ENCODE data around the gene LETM1. TPM values are rescaled to one million over a fixed set of nuclear protein-coding genes. Genes with fewer than 3 reads are reported as not detected.

Gene LETM1
- total RNA-seq, 2 experiments from 2014 or later: 44.0 to 45.8 TPM

DNA sequence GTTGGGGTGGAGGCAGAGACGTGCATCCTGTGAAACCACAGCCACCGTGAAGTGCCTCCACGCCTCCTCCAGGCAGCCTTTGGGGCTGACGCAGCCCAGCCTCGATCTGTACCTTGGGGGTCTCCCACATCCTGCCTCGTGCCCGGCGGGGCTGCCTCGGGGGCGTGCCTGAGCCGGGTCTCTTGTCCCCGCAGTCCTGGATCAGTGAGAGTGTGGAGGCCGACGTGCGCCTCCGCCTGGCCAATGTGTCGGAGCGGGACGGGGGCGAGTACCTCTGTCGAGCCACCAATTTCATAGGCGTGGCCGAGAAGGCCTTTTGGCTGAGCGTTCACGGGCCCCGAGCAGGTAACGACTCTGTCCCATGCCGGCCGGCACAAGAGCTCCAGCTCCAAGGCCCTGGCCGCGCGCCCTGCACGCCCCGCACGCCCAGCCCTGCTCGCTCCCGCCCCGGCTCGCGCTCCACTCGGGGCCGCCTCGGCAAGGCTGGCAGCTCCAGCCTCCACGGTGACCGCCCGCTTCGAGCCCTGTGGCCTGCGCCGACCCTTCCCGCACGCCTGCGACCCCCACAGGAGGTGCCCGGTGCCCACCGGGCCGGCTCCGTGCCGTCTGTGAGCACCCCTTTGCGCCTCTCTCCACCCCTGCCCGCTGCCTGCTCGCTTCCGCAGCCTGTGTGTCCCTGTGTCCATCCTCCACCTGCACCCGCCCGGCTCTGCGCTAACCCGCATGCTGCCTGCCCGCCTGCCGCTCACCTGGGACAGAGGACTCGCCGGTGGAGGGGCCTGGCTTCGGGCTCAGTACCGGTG, 53.0 kb downstream of the LETM1 start:
- Mint-ChIP-seq H3K27me3 (no peaks in the 10 kb centered on the region), H3K4me3 (no peak overlapping the region), H3K9me3 (no peaks in the 10 kb centered on the region), H3K36me3 (no peaks in the 10 kb centered on the region), H3K4me1 (no peaks in the 10 kb centered on the region), H3K27ac (no peak overlapping the region)
- no peak for ATAC-seq (ENCODE audit: low read depth)
- DNase-seq: no peak
- POLR2A ChIA-PET: no interaction called here

DNA sequence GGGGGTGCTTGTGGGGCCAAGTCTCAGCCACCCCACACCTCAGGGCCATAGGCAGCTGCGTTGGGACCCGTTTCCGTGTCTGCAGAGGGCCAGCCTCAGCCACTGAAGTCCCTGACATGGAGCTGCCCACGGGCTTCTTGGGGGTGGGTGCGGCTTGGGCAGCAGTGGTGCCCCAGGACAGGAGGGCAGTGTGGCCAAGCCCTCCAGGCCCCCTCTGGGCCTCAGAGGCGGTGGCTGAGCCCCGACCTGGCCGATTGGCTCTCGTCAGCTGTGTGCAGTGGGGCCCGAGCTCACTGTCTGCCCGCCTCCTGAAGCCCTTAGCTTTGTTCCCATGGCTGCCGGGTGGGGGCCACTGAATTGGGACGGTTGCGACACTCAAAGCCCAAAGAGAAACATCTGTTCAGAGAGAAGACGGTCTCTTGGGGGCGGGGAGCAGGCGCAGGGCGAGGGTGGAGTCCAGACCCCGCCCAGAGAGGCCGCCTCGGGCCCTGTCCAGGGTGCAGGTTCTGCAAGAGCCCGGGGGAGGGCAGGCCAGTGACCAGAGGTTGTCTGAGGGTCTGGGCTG, 53.7 kb downstream of the LETM1 start:
- DNase-seq (no peak), ATAC-seq (ENCODE audit: low read depth) (no peak)
- Mint-ChIP-seq H3K4me1 (no peaks in the 10 kb centered on the region), H3K36me3 (no peaks in the 10 kb centered on the region), H3K9me3 (no peaks in the 10 kb centered on the region), H3K27me3 (no peaks in the 10 kb centered on the region), H3K4me3 (no peak overlapping the region), H3K27ac (no peak overlapping the region)
- POLR2A ChIA-PET: no interaction called here

DNA sequence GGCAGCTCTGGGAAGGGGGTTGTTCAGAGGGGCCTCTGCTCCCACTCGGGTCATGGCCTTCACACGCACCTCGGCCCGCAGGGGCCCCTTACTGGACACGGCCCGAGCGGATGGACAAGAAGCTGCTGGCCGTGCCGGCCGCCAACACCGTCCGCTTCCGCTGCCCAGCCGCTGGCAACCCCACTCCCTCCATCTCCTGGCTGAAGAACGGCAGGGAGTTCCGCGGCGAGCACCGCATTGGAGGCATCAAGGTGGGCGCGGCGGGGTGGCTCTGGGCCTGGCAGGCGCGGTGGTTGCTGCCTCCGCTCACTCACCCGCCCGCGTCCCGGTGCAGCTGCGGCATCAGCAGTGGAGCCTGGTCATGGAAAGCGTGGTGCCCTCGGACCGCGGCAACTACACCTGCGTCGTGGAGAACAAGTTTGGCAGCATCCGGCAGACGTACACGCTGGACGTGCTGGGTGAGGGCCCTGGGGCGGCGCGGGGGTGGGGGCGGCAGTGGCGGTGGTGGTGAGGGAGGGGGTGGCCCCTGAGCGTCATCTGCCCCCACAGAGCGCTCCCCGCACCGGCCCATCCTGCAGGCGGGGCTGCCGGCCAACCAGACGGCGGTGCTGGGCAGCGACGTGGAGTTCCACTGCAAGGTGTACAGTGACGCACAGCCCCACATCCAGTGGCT, 54.5 kb downstream of the LETM1 start:
- Mint-ChIP-seq H3K27ac (no peak overlapping the region), H3K27me3 (peaks cover 4% of the 10 kb centered on the region), H3K4me1 (no peaks in the 10 kb centered on the region), H3K9me3 (no peaks in the 10 kb centered on the region), H3K36me3 (no peaks in the 10 kb centered on the region), H3K4me3 (no peak overlapping the region)
- POLR2A ChIA-PET: no interaction called here
- ATAC-seq (ENCODE audit: low read depth): no peak
- DNase-seq: no peak

DNA sequence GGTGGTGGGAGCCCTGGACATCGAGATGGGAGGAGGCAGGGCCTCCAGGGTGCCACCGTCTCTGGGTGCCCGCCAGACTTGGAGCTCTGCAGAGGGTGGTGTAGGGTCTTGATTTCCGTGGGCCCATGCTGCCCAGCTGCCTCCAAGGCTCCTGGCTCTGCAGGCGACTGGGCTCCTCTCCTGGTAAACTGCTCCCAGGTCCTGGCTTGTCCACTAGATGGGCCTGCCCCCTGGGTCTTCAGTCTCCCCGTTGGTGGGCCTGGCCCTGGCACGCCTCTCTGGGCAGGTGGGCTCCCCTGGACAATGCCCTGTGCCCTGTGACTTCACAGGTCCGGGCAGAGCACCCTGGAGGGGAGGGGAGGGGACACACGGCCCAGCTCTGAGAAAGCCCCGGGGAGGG, 55.2 kb downstream of the LETM1 start:
- POLR2A ChIA-PET: no interaction called here
- no peak for DNase-seq
- Mint-ChIP-seq H3K27ac (no peak overlapping the region), H3K36me3 (no peaks in the 10 kb centered on the region), H3K4me1 (no peaks in the 10 kb centered on the region), H3K4me3 (no peak overlapping the region), H3K9me3 (no peaks in the 10 kb centered on the region), H3K27me3 (peaks cover 10% of the 10 kb centered on the region)
- no peak for ATAC-seq (ENCODE audit: low read depth)

DNA sequence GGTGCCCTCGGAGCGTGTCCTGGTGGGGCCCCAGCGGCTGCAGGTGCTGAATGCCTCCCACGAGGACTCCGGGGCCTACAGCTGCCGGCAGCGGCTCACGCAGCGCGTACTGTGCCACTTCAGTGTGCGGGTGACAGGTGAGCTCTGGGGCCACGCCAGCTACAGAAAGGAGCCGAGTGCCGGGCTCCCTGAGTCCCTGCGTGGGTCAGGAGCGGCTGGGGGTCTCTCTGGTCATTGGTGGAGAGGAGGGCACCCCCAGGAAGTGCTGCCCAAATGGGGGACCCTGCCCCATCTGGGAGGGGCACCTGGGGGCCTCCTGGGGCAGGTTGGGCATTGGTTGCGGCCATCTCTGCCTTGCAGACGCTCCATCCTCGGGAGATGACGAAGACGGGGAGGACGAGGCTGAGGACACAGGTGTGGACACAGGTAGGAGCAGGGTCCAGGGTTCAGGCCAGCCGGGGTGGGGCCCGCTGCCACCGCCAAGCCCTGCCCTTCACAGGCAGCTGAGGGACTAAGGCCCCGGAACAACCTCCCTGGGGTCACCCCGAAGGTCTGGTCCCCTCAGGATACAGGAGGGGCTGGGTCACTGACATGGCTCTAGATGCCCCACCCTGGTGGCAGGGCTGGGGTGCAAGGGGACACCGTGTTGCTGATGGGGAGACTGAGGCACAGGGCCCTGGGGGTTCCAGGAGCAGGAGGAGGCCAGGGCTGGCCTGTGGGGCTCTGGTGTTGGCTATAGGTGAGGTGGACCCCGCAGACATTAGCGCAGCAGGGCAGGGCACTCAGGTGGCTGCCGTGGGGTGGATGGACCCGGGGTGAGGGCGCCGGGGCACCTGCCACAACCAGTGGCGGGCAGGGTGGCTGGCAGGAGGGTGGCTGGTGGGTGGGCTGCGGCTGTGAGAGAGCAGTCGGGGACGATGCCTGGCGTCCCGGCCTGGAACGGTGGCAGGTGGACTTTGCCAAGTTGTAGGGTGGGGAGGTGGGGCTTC, 56.3 kb downstream of the LETM1 start:
- DNase-seq (no peak), ATAC-seq (ENCODE audit: low read depth) (no peak)
- POLR2A ChIA-PET: no interaction called here
- H3K36me3 Mint-ChIP-seq: no peaks in the 10 kb centered on the region
- H3K9me3 Mint-ChIP-seq: no peaks in the 10 kb centered on the region
- H3K27me3 Mint-ChIP-seq: peaks cover 14% of the 10 kb centered on the region
- H3K4me3 Mint-ChIP-seq: no peak overlapping the region
- no peaks in the 10 kb centered on the region for H3K4me1 Mint-ChIP-seq
- no peak overlapping the region for H3K27ac Mint-ChIP-seq

DNA sequence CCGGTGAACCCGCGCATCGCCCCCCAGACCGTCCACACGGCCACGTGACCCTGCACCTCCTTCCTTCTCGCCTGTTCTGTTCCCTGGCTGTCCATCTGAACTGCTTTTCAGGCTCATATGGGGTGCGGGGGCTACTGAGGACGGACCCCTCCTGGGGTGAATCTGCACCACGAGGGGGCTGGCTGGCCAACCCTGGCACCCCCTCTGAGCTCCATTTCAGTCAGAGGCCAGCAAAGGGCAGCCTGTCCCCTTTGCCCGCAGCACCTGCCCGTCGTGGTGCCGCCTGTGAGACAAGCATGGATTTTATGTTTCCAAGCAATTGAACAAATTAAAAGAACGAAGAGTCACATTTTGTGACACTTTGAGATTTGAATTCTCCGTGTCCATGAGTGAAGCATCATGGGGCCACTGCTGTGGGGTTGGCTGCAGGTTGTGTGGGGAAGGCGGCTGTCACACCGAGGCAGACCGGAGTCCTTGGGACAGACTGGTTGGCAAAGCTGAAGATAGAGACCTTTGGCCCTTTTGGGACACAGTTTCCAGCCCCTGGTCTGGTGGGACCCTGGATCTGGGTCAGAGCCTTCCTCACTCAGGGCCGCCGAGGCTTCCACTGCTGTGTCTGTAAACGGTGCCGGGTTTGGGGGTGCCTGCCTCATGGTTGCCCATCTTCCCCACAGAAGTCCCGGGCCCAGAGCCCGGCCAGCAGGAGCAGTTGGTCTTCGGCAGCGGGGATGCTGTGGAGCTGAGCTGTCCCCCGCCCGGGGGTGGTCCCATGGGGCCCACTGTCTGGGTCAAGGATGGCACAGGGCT, 57.2 kb downstream of the LETM1 start:
- H3K9me3 Mint-ChIP-seq: no peaks in the 10 kb centered on the region
- DNase-seq (no peak), ATAC-seq (ENCODE audit: low read depth) (no peak)
- H3K27me3 Mint-ChIP-seq: peaks cover 14% of the 10 kb centered on the region
- no peaks in the 10 kb centered on the region for H3K4me1 Mint-ChIP-seq
- H3K36me3 Mint-ChIP-seq: no peaks in the 10 kb centered on the region
- H3K4me3 Mint-ChIP-seq: no peak overlapping the region
- no peak overlapping the region for H3K27ac Mint-ChIP-seq
- POLR2A ChIA-PET: no interaction called here

DNA sequence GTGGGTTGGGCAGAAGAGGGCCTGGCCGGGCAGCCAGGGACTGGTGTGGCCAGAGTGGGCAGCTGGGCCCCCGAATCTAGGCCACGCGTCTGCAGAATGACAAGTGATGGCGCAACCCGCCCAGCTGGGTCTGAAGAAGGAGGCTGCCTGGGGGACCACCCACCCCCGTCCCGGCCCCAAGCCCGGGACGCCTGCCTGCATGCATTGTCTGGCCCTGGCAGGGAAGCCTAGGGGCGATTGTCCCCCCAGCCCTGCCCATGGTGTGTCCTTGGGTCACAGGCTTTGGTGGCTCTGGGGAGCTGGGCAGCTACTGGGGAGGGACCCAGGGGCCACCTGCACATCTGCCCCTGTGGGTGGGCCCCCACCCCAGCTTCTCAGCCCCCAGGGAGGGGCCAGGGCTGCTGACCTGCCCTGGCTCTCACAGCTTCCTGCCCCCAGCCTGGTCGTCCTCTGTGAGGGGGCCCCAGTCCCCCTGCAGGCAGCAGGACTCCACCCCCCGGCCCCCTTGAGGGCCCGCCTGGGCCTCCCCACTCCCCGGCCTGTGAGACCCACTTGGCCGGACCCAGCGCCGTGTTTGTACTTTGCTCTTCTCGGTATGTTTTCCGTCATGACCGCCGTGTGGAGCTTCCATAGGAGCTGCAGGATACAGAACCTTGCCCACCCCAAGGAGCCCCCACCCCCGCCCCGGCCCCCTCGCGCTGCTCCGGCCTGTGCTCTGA, 57.9 kb downstream of the LETM1 start:
- Mint-ChIP-seq H3K36me3 (no peaks in the 10 kb centered on the region), H3K9me3 (no peaks in the 10 kb centered on the region), H3K4me1 (no peaks in the 10 kb centered on the region), H3K27me3 (peaks cover 14% of the 10 kb centered on the region), H3K4me3 (no peak overlapping the region), H3K27ac (no peak overlapping the region)
- DNase-seq (no peak), ATAC-seq (ENCODE audit: low read depth) (no peak)
- POLR2A ChIA-PET: no interaction called here

DNA sequence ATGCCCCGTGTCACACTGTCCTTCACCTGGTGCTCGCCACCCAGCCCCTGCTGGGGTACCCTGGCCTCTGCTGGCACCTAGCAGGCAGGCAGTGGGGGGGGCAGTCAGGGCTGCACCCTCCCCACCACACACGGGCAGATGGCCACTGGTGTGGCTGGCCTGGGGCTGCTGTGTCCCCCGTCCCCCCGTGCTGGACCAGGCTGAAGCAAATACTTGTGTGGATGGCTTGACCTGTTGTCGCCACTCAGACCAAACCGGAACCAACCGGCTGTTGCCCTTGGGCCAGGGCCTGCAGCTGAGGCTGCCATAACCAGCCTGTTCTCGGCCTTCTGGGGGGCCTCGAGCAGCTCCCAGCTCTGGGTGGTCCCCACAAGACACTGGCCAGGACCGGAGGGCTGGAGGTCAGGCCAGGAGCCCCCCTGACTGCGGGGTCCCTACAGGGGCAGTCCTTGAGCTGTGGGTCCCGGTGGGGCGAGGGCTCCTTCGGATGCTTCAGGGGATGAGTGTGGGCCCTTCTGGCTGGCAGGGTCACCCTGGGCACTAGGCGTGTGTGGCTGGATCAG, 58.6 kb downstream of the LETM1 start:
- H3K36me3 Mint-ChIP-seq: no peaks in the 10 kb centered on the region
- peaks cover 14% of the 10 kb centered on the region for H3K27me3 Mint-ChIP-seq
- no peaks in the 10 kb centered on the region for H3K9me3 Mint-ChIP-seq
- H3K4me3 Mint-ChIP-seq: no peak overlapping the region
- DNase-seq (no peak), ATAC-seq (ENCODE audit: low read depth) (no peak)
- no peaks in the 10 kb centered on the region for H3K4me1 Mint-ChIP-seq
- POLR2A ChIA-PET: no interaction called here
- no peak overlapping the region for H3K27ac Mint-ChIP-seq

DNA sequence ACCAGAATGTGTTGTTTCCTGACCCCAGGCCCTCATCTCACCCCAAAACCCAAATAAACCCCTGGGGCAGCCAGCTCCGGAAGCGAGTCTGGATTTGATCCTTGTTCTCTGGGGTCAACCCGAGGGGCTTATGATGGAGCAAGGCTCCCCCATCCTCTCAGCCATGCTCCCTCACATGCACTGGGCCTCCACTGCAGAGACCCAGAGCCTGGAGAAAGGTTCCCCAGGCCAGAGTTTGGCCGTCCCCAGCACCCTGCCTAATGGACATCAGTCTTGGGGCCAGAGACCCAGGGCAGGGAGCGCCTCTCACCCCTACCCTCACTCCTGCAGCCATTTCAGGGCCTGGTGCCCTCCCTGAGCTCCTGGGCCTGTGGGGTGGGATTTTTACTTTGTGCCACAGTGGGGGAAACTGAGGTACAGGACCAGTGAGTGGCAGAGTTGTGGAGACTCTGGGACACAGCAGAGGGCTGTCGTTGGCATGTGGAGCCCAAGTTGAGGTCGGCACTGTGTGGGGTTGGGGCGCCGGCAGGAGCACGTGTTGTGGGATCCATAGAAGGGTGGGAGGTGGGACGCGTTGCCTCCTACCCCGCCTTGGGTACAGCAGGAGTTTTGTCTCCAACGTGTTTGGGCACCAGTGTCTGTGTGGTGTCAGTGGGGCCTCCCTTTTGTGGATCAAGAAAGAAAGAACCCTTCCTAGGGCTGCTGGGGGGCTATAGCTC, 59.3 kb downstream of the LETM1 start:
- no peak overlapping the region for H3K27ac Mint-ChIP-seq
- ATAC-seq (ENCODE audit: low read depth) (no peak), DNase-seq (no peak)
- peaks cover 18% of the 10 kb centered on the region for H3K27me3 Mint-ChIP-seq
- H3K36me3 Mint-ChIP-seq: no peaks in the 10 kb centered on the region
- POLR2A ChIA-PET: no interaction called here
- H3K9me3 Mint-ChIP-seq: no peaks in the 10 kb centered on the region
- no peaks in the 10 kb centered on the region for H3K4me1 Mint-ChIP-seq
- H3K4me3 Mint-ChIP-seq: no peak overlapping the region

DNA sequence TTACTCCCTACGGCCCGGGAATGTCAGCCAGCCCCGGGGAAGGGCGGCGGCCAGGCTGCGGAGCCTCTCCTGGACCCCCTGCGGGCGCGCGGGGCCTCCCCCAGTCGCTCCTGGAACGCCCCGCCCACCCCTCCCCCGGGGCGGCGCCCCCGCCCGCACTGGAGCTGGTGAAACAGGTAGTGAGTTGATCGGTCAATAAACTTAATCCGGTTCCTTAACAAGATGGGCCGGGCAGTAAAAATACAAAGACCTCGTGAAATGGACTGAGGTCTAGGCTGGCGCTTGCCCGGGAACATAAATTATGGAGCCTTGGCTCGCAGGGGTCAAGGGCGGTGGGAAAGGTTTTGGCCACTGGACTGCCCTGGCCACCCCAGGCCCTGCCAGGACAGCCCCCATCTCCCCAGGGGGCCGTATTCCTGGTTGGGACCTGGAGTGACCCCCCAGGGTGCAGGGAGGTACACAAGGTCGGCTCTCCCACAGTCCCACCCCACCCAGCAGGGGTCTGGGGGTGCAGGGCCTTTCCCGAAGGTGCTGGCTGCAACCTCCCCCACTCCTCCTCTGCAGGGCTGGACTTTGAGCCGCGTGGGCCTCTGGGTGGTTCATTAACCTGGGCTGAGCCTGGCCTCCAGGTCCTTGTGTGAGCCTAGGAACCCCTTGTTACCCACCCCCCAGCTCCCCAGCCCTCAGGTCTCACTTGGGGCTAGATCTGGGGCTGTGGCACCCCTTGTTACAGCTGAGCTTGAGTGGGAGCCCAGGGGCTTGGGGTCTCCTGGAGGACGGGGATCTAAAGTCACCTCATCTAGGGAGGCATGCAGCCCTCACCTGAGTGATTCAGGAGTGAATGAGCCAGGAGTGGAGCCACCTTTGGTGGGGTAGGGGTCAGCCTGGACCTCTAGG, 60.4 kb downstream of the LETM1 start:
- POLR2A ChIA-PET: interaction anchor here (1.0 kb wide), 1 partner anchor 75 kb away, joined by 4 read pairs; the partner anchor contains the start of gene NSD2
- Mint-ChIP-seq H3K36me3 (no peaks in the 10 kb centered on the region), H3K27ac (no peak overlapping the region), H3K27me3 (peaks cover 28% of the 10 kb centered on the region), H3K9me3 (no peaks in the 10 kb centered on the region), H3K4me3 (no peak overlapping the region), H3K4me1 (no peaks in the 10 kb centered on the region)
- DNase-seq: no peak
- no peak for ATAC-seq (ENCODE audit: low read depth)

DNA sequence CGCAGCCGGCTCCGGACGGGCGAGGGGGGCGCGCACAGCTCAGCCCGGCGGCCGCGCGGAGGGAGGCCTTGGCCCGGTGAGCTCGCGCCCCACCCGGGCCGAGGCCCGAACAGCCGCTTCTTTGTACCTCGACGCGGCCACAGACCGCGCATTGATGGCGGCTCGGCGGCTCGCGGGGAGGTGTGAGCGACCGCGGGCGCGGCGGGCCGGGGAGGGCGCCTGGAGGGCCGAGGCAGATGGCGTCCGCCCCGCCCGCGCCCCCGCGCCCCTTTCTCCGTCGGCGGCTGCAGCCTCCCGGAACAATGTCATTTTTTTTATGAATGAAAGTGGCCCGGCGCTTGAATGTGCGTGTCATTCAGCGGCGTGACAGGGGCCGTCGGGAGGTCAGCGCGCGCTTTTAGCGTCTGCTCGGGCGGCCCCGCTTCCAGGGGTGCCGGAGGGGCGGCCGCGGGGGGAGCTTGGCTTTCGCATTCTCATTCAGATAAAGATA, 61.1 kb downstream of the LETM1 start:
- POLR2A ChIA-PET: interaction anchor here (1.0 kb wide), 1 partner anchor 76 kb away, joined by 4 read pairs; the partner anchor contains the start of gene NSD2

More for the DNA sequence above, 61.1 kb downstream of the LETM1 start:
- Mint-ChIP-seq H3K36me3 (no peaks in the 10 kb centered on the region), H3K9me3 (no peaks in the 10 kb centered on the region), H3K4me3 (peak overlapping the region; percentile 30), H3K27ac (no peak overlapping the region), H3K27me3 (peaks cover 31% of the 10 kb centered on the region), H3K4me1 (no peaks in the 10 kb centered on the region)
- DNase-seq (no peak), ATAC-seq (ENCODE audit: low read depth) (no peak)

All from activated naive CD8-positive, alpha-beta T cell treated with anti-CD3 and anti-CD28 coated beads, Interleukin-2, amount 10 ng/mL, durations not matched to agents 7 days and 5 days (primary cell).